Uterus (tissue), 2 donors: Measurements from ENCODE around the gene FRMD4B.

Experiments used
- CTCF ChIP-seq, 4 experiments: fragments of 200-600 bp in 2 of 4; fragments of 450-650 bp in 2 of 4; sonication (generic) in 2 of 4; IDR thresholded peaks; one replicate each; pipeline ENCODE4 v1.5.1; 2016 to 2019; ENCODE audit warnings: antibody characterized with exemption in 4 of 4, mild to moderate bottlenecking in 2 of 4, moderate library complexity in 1 of 4
- POLR2A ChIP-seq, 2 donors: fragments of 450-650 bp; IDR thresholded peaks; one replicate each; pipeline ENCODE4 v1.6.1; 2016; ENCODE audit warnings: antibody characterized with exemption in 2 of 2, mild to moderate bottlenecking in 1 of 2, moderate library complexity in 1 of 2

DNA sequence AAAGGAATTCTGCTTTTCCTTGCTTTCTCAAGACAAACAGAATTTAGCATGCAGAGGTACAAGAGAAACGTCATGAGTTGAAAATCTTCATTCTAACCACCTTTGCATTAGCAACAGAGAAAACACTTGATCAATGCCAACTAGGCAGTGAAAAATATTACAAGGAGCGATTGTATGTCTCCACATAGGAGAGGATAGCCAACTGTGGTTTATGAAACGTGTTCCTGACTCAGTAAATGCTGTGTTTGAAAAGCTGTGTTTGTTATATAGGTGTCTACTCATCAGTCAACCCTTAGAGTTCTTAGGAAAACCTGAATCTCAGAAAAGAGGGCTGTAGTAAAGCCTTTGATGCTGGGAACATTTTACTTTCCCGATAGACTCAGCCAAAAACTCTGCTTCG lies 102.4 kb downstream of the FRMD4B start:
- TF ChIP-seq CTCF (IDR thresholded peaks at IDR 0.05) (no peak), POLR2A (IDR thresholded peaks at IDR 0.05) (no peak)
